Uterus (tissue), 2 donors: ENCODE results near the gene GAL3ST1.
"Not testable (repeated sequence)": the region's sequence is repeated elsewhere in the genome, so short reads cannot be mapped to it uniquely, and the experiment has no call there.

Experiments
- CTCF ChIP-seq, 4 experiments: fragments of 200-600 bp in 2 of 4; fragments of 450-650 bp in 2 of 4; sonication (generic) in 2 of 4; IDR thresholded peaks; one replicate each; pipeline ENCODE4 v1.5.1; 2016 to 2019; ENCODE audit warnings: antibody characterized with exemption in 4 of 4, mild to moderate bottlenecking in 2 of 4, moderate library complexity in 1 of 4
- POLR2A ChIP-seq, 2 donors: fragments of 450-650 bp; IDR thresholded peaks; one replicate each; pipeline ENCODE4 v1.6.1; 2016; ENCODE audit warnings: antibody characterized with exemption in 2 of 2, mild to moderate bottlenecking in 1 of 2, moderate library complexity in 1 of 2

DNA sequence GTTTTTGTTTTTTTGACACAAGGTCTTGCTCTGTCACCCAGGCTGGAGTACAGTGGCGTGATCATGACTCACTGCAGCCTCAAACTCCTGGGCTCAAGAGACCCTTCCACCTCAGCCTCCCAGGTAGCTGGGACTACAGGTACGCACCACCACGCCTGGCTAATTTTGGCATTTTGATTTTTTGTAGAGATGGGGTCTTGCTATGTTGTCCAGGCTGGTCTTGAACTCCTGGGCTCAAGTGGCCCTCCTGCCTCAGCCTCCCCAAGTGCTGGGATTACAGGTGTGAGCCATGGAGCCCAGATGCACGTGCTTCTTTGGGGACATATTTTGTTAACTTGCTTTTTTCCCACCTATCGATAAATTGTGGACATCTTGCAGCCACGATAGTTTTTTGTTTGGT is 7.2 kb downstream of the GAL3ST1 start:
- not testable (repeated sequence) for TF ChIP-seq POLR2A, CTCF (IDR thresholded peaks at IDR 0.05)
